Omental fat pad (tissue), 4 donors: ENCODE measurements around the gene ITGA1. TPM values are rescaled to one million over a fixed set of nuclear protein-coding genes. Genes with fewer than 3 reads are reported as not detected.

Experiments used
- ATAC-seq: fragments of 150-250 bp; one replicate; pipeline ENCODE4 v1.9.1; 2016; ENCODE audit warnings: mild to moderate bottlenecking, moderate library complexity; ENCODE audit not compliant: low FRiP score
- DNase-seq: peaks from one replicate; pipeline ENCODE4 v3.0.0-alpha.2; 2019; ENCODE audit warnings: low spot score
- total RNA-seq, 4 donors: library from RNA; depleted of rRNA; stranded (reverse); fragments of >200 nt; gene quantifications; one replicate each; pipeline ENCODE4 v1.1.0, GENCODE V29; 2016
- TF ChIP-seq, protein P1 (sequence below), 3 donors: fragments of 450-650 bp; IDR thresholded peaks; one replicate each; pipeline ENCODE4 v1.5.1; 2016 to 2017; ENCODE audit warnings: antibody characterized with exemption in 3 of 3, mild to moderate bottlenecking in 3 of 3, moderate library complexity in 2 of 3

ITGA1 gene
- total RNA-seq, 4 donors from 2014 or later = 23.0 to 181 (median 55.0) TPM

DNA sequence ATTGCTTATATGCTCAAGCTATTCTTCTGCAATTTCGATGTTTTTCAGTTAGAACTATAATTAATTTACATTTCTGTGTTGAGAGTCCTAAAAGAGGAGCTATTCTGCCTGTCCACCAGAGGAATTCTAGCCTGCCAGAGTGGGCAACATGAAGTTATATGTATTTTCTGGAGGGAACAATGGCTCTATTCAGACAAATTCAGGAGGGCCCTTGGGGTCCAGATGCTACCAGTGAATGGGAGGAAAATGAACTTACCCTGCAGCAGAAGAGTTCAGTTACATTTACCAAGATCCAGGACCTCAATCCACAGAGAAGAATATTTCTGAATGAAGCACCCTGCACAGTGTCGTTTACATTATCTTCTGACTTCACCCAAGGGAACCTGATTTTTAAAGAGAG, 80.7 kb downstream of the ITGA1 start:
- TF ChIP-seq, protein P1, sequence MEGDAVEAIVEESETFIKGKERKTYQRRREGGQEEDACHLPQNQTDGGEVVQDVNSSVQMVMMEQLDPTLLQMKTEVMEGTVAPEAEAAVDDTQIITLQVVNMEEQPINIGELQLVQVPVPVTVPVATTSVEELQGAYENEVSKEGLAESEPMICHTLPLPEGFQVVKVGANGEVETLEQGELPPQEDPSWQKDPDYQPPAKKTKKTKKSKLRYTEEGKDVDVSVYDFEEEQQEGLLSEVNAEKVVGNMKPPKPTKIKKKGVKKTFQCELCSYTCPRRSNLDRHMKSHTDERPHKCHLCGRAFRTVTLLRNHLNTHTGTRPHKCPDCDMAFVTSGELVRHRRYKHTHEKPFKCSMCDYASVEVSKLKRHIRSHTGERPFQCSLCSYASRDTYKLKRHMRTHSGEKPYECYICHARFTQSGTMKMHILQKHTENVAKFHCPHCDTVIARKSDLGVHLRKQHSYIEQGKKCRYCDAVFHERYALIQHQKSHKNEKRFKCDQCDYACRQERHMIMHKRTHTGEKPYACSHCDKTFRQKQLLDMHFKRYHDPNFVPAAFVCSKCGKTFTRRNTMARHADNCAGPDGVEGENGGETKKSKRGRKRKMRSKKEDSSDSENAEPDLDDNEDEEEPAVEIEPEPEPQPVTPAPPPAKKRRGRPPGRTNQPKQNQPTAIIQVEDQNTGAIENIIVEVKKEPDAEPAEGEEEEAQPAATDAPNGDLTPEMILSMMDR (IDR thresholded peaks at IDR 0.05) = no peak
- ATAC-seq = no peak
- DNase-seq = no peak

DNA sequence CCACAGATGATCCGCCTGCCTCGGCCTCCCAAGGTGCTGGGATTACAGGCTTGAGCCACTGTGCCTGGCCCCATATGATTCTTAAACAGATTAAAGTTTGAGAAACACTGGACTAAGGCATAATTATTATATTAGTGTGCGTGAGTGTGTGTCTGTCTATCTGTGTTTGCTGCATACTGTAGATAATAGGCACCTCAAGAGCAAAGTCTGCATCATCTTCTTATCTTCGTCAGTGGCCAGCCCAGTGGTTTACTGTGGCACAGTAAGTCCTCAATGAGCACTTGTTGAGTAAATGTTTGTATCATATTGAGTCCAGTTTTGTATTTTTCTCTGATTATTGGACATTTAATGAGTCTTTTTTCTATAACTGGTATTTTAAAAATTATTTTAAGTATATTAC, 81.7 kb downstream of the ITGA1 start:
- TF ChIP-seq, protein P1 (IDR thresholded peaks at IDR 0.05) = no peak
- DNase-seq = no peak
- no peak for ATAC-seq

DNA sequence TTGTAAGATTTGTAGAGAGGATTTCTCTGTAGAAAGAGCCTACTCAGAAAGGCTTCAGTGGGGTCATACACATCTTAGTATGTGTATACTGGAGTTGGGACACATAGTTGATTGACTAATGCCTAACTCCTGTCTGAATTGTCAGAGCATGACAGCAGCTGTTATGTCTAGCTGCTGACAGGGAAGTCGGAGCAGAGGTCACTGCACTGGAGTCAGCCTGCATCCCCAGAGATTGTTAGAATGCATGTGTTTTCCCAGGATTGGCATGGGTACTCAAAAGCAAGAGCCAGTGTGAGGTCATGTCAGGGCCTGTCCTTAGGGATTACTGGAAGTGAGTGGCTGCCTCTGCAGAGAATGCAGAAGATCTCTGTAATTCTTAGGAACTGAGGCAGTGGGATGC, 82.7 kb downstream of the ITGA1 start:
- TF ChIP-seq, protein P1 (IDR thresholded peaks at IDR 0.05) = no peak
- DNase-seq (no peak), ATAC-seq (no peak)

DNA sequence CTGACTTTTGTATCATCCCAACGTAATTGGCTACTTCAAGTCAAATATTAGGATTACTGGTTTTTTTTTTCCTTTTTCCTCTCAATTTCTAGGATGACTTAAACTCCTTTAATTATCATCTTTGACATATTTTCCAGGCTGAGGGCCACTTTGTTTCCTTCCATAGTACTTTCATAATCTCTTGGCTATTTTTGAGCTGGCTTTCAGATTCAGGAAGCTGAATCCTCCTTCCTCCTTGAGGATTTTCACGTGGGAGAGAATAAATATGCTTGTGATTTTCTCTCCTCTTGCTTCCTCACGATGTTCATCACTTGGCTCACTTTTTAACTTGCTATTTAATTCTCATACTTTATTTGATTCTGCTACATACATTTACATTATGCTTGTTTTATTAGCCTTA, 88.1 kb downstream of the ITGA1 start:
- DNase-seq = no peak
- TF ChIP-seq, protein P1 (IDR thresholded peaks at IDR 0.05) = no peak
- no peak for ATAC-seq

DNA sequence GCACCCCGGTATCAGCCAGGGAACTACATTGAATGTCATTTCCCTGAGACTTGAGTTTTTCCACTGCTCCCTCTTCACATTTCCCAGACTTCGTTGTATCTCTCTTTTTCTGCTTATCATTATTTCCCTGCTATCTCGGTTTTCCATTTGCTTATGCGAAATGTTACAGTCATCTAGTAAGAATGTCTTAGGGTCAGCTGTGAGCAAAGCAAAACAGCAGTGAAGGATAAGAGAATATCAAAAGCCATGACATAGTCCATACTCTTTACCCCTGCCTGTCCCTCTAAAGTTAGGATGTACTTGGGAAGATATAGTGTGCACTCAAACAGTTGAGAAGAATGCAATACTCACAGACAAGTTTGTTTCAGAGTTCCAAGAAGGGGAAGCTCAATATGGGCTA, 88.7 kb downstream of the ITGA1 start:
- ATAC-seq (no peak), DNase-seq (no peak)
- TF ChIP-seq, protein P1 (IDR thresholded peaks at IDR 0.05) = no peak

DNA sequence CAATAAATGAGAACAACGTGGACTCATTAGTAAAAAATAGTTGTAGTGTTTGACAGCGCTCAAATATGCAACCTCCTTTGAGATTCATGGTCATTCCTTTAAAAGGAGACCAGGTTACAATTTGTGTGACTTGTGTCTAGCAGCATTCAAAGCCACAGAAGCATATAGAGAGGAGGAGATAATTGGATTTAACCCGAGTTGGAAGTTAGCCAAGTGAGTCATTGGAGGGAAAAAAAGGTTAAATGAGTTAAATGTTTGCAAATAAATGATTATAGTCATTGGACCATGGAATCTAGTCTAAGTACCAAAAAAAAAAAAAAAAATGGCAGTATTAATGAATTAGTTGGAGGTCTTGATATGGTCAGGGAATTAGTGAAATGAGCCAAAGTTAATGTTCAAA, 90.9 kb downstream of the ITGA1 start:
- DNase-seq = no peak
- TF ChIP-seq, protein P1 (IDR thresholded peaks at IDR 0.05) = no peak
- no peak for ATAC-seq

DNA sequence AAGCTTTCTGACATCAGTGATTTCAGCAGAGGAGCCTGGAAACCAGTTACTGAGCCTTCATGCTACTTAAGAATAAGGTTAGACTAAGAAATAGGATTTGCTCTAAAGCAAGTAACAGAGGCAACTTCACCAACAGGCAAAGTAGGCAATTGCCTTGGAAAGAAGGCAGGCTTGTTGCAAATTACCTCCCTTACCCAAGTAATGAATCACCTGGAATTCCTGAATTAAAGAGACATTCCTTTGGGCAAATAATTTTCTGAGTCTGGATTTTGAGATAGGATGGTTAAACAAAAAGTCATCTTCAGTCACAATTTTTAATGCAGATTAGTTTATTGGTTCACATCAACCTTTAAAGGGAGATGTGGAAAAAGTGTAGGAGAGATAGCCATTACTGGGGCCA, 92.8 kb downstream of the ITGA1 start:
- TF ChIP-seq, protein P1 (IDR thresholded peaks at IDR 0.05) = no peak
- no peak for DNase-seq
- ATAC-seq = no peak
